Measurements from ENCODE around the gene DEPDC5.

GRCh38 chr22:31947296-31947695 is 193.5 kb downstream of the DEPDC5 start:
- TF ChIP-seq TAF1 (IDR thresholded peaks at IDR 0.05; ENCODE audit: borderline replicate concordance, insufficient read depth, low read length) (no peak), POLR2AphosphoS5 (IDR thresholded peaks at IDR 0.05; ENCODE audit: low read depth, low read length) (no peak), SIN3A (IDR thresholded peaks at IDR 0.05; ENCODE audit: borderline replicate concordance, insufficient read depth, low read length) (no peak), REST (IDR thresholded peaks at IDR 0.05; ENCODE audit: insufficient read depth in 1 of 2, low read depth in 2 of 2, low read length in 2 of 2) (no peak)
